NOMO-1 treated with dmso at 0.1 percent for 144 hours (cell line): ENCODE data around the gene ALG9.
A peak's percentile ranks its signal among the peaks of the same experiment; 100 is the strongest.
"Not testable (repeated sequence)": the region's sequence is repeated elsewhere in the genome, so short reads cannot be mapped to it uniquely, and the experiment has no call there.

Experiments used
- DNase-seq: peaks from one replicate; lab custom pipeline; 2025; ENCODE audit not compliant: unreplicated experiment; lab: John Stamatoyannopoulos, UW

Gene ALG9

DNA sequence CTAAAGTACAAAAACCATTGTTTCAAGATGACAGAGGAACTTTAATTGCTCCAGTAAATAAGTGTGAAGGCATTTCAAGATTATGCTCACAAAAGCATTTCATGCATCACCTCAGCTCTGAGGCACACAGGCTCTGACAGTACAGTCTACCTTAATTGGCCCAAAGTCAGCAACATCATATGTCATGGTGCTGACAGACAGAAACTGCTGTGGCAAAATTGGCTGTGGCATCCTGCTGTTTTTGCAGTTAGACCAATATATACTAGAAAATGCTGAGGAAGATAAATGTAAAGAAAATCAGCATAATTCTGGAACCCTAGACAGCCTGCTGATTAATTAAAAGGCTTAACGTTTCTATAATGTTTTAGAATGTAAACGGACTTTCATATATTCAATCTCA is 70.2 kb downstream of the ALG9 start:
- no peak for DNase-seq

DNA sequence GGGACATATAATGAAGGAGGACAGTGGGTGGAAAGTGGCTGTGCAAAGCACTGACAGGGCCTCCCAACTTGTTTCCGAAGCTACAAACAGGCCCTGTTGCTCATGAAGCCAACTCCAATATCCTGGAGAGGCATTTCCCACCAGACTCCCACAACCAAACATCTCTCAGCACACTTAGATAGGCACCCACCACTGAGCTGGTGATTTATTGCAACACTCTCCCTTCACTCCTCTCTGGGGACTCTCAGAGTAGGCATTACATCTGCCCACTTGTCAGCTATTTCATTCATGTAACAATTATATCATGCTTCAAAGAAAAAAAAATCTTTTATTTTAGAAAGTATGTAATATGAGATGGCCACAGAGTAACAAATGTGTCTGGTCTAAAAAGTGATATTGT is 73.1 kb downstream of the ALG9 start:
- no peak for DNase-seq

- peak; percentile 41 for DNase-seq
Measured at GRCh38 chr11:111797145-111797581, 74.2 kb downstream of the ALG9 start.

GRCh38 chr11:111796696-111797095 is 74.7 kb downstream of the ALG9 start:
- DNase-seq = no peak

GRCh38 chr11:111795334-111795985 is 75.9 kb downstream of the ALG9 start:
- DNase-seq = no peak

GRCh38 chr11:111793863-111794262 is 77.5 kb downstream of the ALG9 start:
- DNase-seq = no peak

DNA sequence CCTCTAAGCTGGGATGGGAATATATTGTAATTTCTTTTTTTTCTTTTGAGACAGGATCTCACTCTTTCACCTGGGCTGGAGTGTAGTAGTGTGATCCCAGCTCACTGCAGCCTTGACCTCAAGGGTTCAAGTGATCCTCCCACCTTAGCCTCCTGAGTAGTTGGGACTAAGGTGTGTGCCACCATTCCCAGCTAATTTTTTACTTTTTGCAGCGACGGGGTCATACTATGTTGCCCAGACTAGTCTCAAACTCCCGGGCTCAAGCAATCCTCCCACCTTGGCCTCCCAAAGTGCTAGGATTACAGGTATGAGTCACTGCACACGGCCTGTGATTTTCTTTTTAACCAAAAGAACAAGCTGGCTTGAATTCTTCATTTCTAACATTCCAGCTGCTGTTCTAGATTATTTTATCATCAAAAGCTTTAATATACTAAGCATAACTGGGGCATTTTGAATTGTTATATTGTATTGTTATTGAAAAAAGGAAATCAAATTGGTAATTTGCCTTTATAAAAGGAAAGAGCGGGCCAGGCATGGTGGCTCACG is 78.4 kb downstream of the ALG9 start:
- DNase-seq = no peak

DNA sequence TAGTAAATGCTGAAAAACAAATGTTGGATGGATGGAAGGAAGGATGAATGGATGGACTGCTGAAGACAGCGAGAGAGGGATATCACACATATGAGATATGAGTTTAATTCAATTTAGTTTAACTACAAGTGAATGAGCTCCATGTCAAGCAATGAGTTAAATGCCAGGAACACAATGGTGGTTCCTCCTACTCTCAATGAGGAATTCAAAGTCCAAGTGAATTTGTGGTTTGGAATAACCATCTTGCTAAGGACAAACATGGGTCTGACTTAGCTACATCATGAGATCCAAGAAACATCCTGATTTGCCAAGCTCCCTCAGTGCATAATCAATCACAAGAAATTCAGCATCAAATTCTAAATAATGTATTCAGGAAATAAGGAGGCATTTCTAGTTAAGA is 79.1 kb downstream of the ALG9 start:
- no peak for DNase-seq

DNA sequence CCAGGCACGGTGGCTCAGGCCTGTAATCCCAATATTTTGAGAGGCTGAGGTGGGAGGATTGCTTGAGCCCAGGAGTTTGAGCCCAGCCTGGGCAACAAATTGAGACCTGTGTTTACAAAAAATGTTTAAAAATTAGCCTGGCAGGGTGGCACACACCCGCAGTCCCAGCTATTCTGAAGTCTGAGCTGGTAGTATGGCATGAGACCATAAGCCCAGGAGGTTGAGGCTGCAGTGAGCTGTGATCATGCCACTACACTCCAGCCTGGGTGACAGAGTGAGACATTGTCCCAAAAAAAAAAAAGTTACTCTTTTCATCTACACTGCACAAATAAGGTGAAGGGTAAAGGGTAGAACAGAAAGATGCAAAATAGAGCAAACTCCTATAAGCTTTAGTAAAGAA is 82.9 kb downstream of the ALG9 start:
- DNase-seq = no peak

- DNase-seq = no peak
Measured at GRCh38 chr11:111788051-111788450, 83.3 kb downstream of the ALG9 start.

GRCh38 chr11:111785886-111786412 is 85.4 kb downstream of the ALG9 start:
- no peak for DNase-seq

- DNase-seq = no peak
Measured at GRCh38 chr11:111785076-111785475, 86.3 kb downstream of the ALG9 start.

- DNase-seq = not testable (repeated sequence)
Measured at GRCh38 chr11:111784311-111784710, 87.1 kb downstream of the ALG9 start.

DNA sequence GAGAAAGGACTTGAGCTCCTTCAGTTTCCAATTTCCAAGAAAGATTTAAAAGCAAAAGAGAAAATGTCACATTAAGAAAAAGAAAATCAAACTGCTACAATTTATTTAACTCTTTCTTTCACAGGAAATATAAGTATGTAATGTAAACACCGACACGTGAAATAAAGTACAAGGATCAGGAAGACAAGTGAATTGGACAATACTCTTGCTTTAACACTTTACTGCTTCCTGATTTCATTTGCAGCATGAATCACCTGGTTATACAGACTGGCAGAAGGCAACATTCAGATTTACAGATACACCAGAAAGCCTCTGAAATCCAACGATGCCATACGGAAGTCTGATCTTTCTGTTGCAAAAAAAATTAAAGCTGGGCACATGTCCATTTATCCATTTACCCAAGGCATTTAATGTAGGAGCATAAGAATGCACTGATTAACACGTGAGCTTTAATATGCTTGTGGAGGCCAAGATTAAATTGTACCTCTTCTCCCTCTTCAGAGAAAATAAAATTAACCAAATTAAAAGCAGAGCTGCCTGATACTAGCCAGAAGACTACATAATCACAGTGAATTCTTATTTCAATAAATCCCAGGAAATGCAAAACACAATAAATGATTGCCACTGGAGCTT is 89.2 kb downstream of the ALG9 start:
- DNase-seq = no peak

DNA sequence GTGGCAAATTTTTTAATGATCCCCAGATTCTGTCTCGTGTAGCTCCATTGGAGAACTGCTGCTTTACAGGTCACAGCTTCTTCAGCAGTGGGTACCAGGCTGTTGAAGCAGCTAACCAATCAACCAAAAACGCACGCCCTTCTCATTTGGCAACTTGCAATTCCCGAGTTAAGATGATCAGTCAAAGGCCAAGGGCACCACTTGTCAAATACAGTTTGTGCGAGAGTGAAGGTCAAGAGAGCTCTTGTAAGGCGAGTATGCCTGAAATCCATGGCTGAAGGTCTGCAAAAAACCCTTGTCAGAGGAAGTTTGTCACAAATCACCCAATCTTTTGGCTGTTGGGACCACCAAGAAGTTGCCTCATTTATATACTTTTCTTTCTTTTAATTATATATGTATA is 92.3 kb downstream of the ALG9 start:
- DNase-seq = no peak

DNA sequence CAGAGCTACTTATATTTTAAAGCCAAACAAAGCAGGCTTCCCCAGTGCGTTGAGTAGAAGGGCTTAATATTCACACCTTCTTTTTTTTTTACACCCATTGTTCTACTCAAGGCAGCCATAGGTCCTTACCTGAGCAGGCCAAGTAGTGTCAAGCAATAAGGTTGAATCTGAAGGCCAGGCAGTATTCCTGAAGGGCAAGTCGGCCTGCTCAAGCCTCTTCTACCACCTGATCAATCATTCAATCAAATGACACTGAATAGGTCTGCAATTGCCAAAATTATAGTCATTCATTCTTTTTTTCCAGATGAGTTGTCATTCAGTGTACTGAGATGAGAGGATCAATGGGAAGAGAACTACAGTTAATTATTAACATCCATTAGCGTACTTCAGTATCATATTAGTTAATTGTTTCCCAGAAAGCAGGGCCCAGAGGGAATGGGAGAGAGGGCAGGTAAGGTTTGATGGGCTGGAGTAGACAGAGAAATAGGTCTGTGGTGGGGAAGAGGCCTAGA is 93.3 kb downstream of the ALG9 start:
- no peak for DNase-seq

GRCh38 chr11:111777094-111778046 is 94.0 kb downstream of the ALG9 start:
- DNase-seq = peak; percentile 35

- no peak for DNase-seq
Measured at GRCh38 chr11:111776398-111777093, 94.8 kb downstream of the ALG9 start.

- DNase-seq = no peak
Measured at GRCh38 chr11:111774955-111775710, 96.2 kb downstream of the ALG9 start.

DNA sequence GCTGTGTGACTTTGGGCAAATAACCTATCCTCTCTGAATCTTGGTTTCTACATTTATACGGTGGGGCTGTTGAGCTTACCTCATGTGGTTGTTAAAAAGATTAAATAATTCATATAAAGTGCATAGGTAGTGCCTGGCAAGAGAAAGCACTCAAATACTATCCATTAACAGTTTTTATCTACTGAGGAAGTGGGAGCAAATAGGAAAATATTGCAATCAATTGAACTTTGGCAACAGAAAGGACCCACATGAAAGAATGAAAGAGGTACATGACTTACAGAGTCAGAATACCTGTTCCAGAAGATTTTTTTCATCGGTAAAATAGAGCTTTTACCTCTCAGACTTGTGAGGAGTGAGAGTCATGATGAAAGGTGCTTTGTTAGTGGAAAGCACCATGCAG is 98.8 kb downstream of the ALG9 start:
- DNase-seq = no peak
